WTC11 (cell line): ENCODE measurements around the gene CROCC. TPM values are rescaled to one million over a fixed set of nuclear protein-coding genes. Genes with fewer than 3 reads are reported as not detected.
A peak's percentile ranks its signal among the peaks of the same experiment; 100 is the strongest.
"Not testable (repeated sequence)": the region's sequence is repeated elsewhere in the genome, so short reads cannot be mapped to it uniquely, and the experiment has no call there.

Experiments used
- ATAC-seq: fragments of 200-7000 bp; cut with Tn5 transposase; 2 replicates; pipeline ENCODE4 v1.10.0; 2021; ENCODE audit warnings: mild to moderate bottlenecking, moderate library complexity
- CTCF ChIA-PET: fragments of 300-600 bp; sonication (Branson Sonifier 250); formaldehyde crosslinking; loops from one replicate; lab custom pipeline; 2021; ENCODE audit warnings: antibody characterized with exemption; lab: Charles Lee
- POLR2A ChIA-PET: fragments of 350-600 bp; sonication (Branson Sonifier 250); formaldehyde crosslinking; loops from one replicate; lab custom pipeline; 2021; ENCODE audit warnings: antibody characterized with exemption; lab: Charles Lee
- DNase-seq: peaks from one replicate; pipeline ENCODE4 v3.0.0; 2021; ENCODE audit warnings: low spot score
- H3K27ac Mint-ChIP-seq: 2 replicates; pipeline ENCODE4 v1.8.0; 2021; ENCODE audit warnings: mixed read lengths
- H3K27me3 Mint-ChIP-seq: 2 replicates; pipeline ENCODE4 v1.8.0; 2021; ENCODE audit warnings: low read depth, mild to moderate bottlenecking, moderate library complexity, mixed read lengths
- H3K36me3 Mint-ChIP-seq: 2 replicates; pipeline ENCODE4 v1.8.0; 2021; ENCODE audit warnings: mixed read lengths
- H3K4me1 Mint-ChIP-seq: 2 replicates; pipeline ENCODE4 v1.8.0; 2022; ENCODE audit warnings: mixed read lengths
- H3K4me3 Mint-ChIP-seq: 2 replicates; pipeline ENCODE4 v1.8.0; 2021; ENCODE audit warnings: mild to moderate bottlenecking, moderate library complexity, mixed read lengths
- H3K9me3 Mint-ChIP-seq: 2 replicates; pipeline ENCODE4 v1.8.0; 2021; ENCODE audit warnings: mixed read lengths
- CBFB ChIP-seq: sonication (generic); formaldehyde crosslinking; IDR thresholded peaks from 2 replicates; pipeline ENCODE4 v1.8.1; 2022; ENCODE audit warnings: mild to moderate bottlenecking, low read depth, missing genetic modification reagents
- EMX1 ChIP-seq: fragments of 250-450 bp; sonication (Bioruptor Pico); IDR thresholded peaks from 2 replicates; pipeline ENCODE4 v1.8.0; 2021; ENCODE audit warnings: mild to moderate bottlenecking
- FOXK1 ChIP-seq: sonication (generic); formaldehyde crosslinking; IDR thresholded peaks from 2 replicates; pipeline ENCODE4 v1.8.0; 2022; ENCODE audit warnings: mild to moderate bottlenecking, moderate library complexity, missing genetic modification reagents
- GRHL2 ChIP-seq: fragments of 250-450 bp; sonication (Bioruptor Pico); IDR thresholded peaks from 2 replicates; pipeline ENCODE4 v1.8.0; 2022; ENCODE audit warnings: mild to moderate bottlenecking, moderate library complexity; ENCODE audit not compliant: insufficient replicate concordance, severe bottlenecking
- HMGA2 ChIP-seq: fragments of 250-450 bp; sonication (Bioruptor Pico); IDR thresholded peaks from 2 replicates; pipeline ENCODE4 v1.4.0; 2021; ENCODE audit warnings: mild to moderate bottlenecking, moderate library complexity
- JAZF1 ChIP-seq: fragments of 250-450 bp; sonication (Bioruptor Pico); IDR thresholded peaks from 2 replicates; pipeline ENCODE4 v1.9.0; 2021; ENCODE audit warnings: moderate library complexity, mild to moderate bottlenecking, inconsistent platforms
- KAT7 ChIP-seq: sonication (generic); formaldehyde crosslinking; IDR thresholded peaks from 2 replicates; pipeline ENCODE4 v1.8.1; 2023; ENCODE audit warnings: missing genetic modification reagents, mild to moderate bottlenecking, borderline replicate concordance
- NFYB ChIP-seq: sonication (generic); formaldehyde crosslinking; conservative IDR thresholded peaks from 2 replicates; pipeline ENCODE4 v1.8.0; 2022; ENCODE audit warnings: low read depth, missing genetic modification reagents
- NR2C2 ChIP-seq: sonication (generic); formaldehyde crosslinking; IDR thresholded peaks from 2 replicates; pipeline ENCODE4 v1.8.0; 2022; ENCODE audit warnings: mild to moderate bottlenecking, missing genetic modification reagents
- RELA ChIP-seq: sonication (generic); formaldehyde crosslinking; IDR thresholded peaks from 2 replicates; pipeline ENCODE4 v1.8.1; 2022; ENCODE audit warnings: missing genetic modification reagents, mild to moderate bottlenecking, borderline replicate concordance
- SMAD4 ChIP-seq: sonication (generic); formaldehyde crosslinking; IDR thresholded peaks from 2 replicates; pipeline ENCODE4 v1.8.0; 2022; ENCODE audit warnings: mild to moderate bottlenecking, missing genetic modification reagents
- ZNF396 ChIP-seq: fragments of 250-450 bp; sonication (Bioruptor Pico); IDR thresholded peaks from 2 replicates; pipeline ENCODE4 v1.8.0; 2021; ENCODE audit warnings: mild to moderate bottlenecking, moderate library complexity, borderline replicate concordance
- total RNA-seq: library from RNA; stranded (reverse); gene quantifications from 3 replicates; pipeline ENCODE4 v1.2.3, GENCODE V29; 2021
- TF ChIP-seq, protein P1 (sequence below): sonication (generic); formaldehyde crosslinking; IDR thresholded peaks from 2 replicates; pipeline ENCODE4 v1.8.0; 2022; ENCODE audit warnings: mild to moderate bottlenecking, missing genetic modification reagents
- TF ChIP-seq, protein P2 (sequence below): sonication (generic); formaldehyde crosslinking; IDR thresholded peaks from 2 replicates; pipeline ENCODE4 v1.8.0; 2022; ENCODE audit warnings: missing genetic modification reagents
- TF ChIP-seq, protein P3 (sequence below): sonication (generic); formaldehyde crosslinking; IDR thresholded peaks from 2 replicates; pipeline ENCODE4 v1.8.1; 2023; ENCODE audit warnings: mild to moderate bottlenecking, missing genetic modification reagents
- TF ChIP-seq, protein P4 (sequence below): sonication (generic); formaldehyde crosslinking; IDR thresholded peaks from 2 replicates; pipeline ENCODE4 v1.8.1; 2023; ENCODE audit warnings: mild to moderate bottlenecking, moderate library complexity, missing genetic modification reagents
- TF ChIP-seq, protein P5 (sequence below): fragments of 200-600 bp; IDR thresholded peaks from 2 replicates; pipeline ENCODE4 v1.8.0; 2022; ENCODE audit warnings: antibody characterized with exemption

Gene CROCC
- total RNA-seq, 1 experiment from 2014 or later = 75.6 TPM

DNA sequence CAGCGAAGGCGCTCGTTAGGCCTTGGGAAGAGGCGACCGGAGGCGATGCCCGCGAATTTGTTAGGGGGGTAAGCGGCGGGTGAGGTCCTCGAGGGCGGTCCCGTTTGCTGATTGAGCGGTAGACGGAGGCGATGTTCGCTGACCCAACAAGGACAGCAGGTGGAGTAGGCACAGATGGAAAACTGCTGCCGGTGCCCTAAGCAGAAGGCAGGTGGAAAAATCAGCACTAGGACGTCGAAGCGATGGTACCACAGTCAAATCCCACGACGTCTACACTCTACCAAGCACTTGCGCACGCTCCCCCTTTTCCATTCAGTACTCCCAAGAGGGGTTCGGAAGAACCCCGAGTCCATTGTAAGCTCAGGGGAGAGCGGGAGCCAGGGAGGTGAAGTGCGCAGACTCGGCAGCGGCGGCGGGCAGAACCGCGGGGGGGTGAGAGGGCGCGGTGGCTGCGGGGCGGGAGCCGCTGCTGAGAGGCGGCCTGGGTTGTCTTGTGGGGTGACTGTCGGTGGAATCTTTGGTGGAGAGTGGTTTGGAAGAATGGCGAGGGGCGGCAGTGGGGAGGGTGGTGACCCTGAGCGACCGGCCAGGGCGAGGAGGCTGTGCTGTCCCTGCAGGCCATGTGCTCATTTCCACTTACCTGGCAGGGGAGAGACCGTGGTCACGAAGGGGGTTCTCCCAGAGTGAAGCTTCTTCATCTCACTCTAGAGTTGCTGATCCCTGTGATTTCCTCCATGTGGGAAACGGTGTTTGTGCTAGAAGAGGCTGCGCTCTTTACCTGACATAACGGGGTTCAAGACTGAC is 48.5 kb upstream of the CROCC start:
- Mint-ChIP-seq H3K27ac (peak overlapping the region; percentile 96; the same call in 1 of the 2 replicates), H3K4me1 (peaks cover 29% of the 10 kb centered on the region), H3K4me3 (peak overlapping the region; percentile 93), H3K27me3 (peaks cover 43% of the 10 kb centered on the region)
- ATAC-seq, H3K36me3 Mint-ChIP-seq, POLR2A ChIA-PET, H3K9me3 Mint-ChIP-seq: not testable (repeated sequence)
- CTCF ChIA-PET = interaction anchor here (0.6 to 1.1 kb wide), 2 partner anchors 252 to 340 kb away, joined by 3 read pairs; no protein-coding TSS in a partner anchor
- DNase-seq = peak; percentile 57
- TF ChIP-seq, protein P1, sequence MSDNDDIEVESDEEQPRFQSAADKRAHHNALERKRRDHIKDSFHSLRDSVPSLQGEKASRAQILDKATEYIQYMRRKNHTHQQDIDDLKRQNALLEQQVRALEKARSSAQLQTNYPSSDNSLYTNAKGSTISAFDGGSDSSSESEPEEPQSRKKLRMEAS (CRISPR knock-in tag) = peak; percentile 43; the same call in 1 of the 2 replicates

DNA sequence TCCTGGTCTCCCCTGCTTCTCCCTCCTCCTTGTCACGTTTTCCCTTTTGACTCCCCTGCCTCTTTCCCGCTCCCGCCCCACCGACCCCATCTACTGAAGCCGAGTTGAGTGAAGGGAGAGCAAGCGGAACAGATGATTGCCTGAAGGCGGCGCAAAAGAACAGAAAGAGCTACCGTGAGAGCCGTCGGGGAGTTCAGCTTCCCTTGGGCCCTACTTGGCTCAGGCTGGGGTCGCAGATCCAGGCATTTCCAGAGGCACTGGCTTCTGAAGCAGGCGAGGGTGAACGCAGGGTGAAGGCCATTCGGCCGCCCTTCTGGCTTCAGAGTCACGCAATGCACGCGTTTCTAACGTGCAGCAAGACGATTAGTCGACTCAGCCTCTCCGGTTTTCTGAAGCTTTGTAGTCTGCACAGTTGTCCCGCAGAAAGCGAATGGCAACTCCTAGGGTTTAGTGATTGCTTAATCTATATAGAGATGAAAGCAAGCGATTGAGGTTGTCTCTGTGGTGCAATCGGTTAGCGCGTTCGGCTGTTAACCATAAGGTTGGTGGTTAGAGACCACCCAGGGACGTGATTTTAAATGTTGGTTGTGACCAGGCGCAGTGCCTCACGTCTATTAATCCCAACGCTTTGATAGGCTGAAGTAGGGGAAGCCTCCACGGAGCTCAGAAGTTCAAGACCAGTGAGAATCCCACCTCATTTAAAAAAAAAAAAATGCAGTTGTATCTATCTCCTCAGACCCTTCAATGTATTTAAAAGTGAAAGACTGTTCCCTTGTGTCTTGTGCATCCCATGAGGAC is 46.6 kb upstream of the CROCC start:
- Mint-ChIP-seq H3K4me1 (peaks cover 23% of the 10 kb centered on the region), H3K4me3 (peak overlapping the region; percentile 55), H3K27me3 (peaks cover 52% of the 10 kb centered on the region)
- not testable (repeated sequence) for ATAC-seq, DNase-seq, H3K36me3 Mint-ChIP-seq, H3K27ac Mint-ChIP-seq, H3K9me3 Mint-ChIP-seq
- CTCF ChIA-PET = interaction anchor here (0.6 to 1.8 kb wide), 4 partner anchors 14 to 254 kb away, joined by 3 to 13 read pairs (median 6); no protein-coding TSS in a partner anchor
- POLR2A ChIA-PET = interaction anchor here (1.1 kb wide), 1 partner anchor 254 kb away, joined by 3 read pairs; no protein-coding TSS in a partner anchor

DNA sequence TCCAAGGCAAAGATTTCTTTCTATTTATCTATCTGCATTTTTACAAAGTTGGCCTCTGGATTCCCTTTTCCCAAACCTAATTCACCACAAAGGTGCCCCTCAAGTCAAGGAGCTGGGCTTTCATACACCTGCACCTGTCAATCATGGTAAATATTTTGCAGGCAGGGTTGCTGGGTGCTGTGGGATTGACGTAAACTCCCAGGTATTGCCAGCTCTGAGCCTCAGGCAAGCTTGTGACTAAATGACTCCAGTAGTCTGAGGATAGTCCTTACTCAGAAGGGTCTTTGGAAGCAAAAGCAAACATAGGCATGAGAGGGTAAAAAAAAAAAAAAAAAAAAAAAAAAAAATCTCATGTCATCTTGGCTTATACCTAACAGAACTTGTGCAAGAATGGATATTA is 40.0 kb upstream of the CROCC start:
- H3K9me3 Mint-ChIP-seq, H3K4me1 Mint-ChIP-seq, POLR2A ChIA-PET, DNase-seq, H3K36me3 Mint-ChIP-seq, H3K27ac Mint-ChIP-seq, H3K4me3 Mint-ChIP-seq, ATAC-seq, H3K27me3 Mint-ChIP-seq: not testable (repeated sequence)
- CTCF ChIA-PET = interaction anchor here (0.7 kb wide), 1 partner anchor 22 kb away, joined by 4 read pairs; no protein-coding TSS in a partner anchor

DNA sequence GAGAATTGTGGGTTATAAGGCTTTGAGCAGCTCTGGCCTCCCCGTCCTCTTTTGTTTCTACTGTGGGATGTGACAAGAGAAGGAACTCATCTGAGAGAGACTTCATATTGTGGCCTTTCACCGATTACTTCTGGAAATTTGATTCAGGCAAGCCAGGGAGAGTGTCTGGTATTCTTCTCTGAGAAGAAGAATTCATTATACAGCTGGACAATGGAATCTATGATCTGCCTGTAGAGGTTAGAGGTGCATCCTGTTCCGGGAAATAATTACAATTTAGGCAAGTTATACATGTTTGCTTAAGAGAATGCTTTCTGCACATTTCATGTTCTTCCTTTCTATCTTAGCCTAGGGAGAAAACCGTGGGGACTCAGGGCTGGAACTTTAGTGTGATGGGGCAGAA is 38.7 kb upstream of the CROCC start:
- Mint-ChIP-seq H3K4me3 (no peak overlapping the region), H3K27ac (no peak overlapping the region), H3K4me1 (peaks cover 13% of the 10 kb centered on the region), H3K36me3 (no peaks in the 10 kb centered on the region), H3K9me3 (no peaks in the 10 kb centered on the region), H3K27me3 (peaks cover 9% of the 10 kb centered on the region)
- DNase-seq (no peak), ATAC-seq (no peak)
- ChIA-PET CTCF (interaction anchor here (1.2 to 1.5 kb wide), 2 partner anchors 39 to 262 kb away, joined by 3 read pairs; partner anchors contain the start of gene CROCC), POLR2A (no interaction called here)
- no peak for TF ChIP-seq SMAD4 (CRISPR knock-in tag)
- TF ChIP-seq CBFB = no peak
- no peak for TF ChIP-seq HMGA2 (CRISPR knock-in tag)
- TF ChIP-seq, protein P2, sequence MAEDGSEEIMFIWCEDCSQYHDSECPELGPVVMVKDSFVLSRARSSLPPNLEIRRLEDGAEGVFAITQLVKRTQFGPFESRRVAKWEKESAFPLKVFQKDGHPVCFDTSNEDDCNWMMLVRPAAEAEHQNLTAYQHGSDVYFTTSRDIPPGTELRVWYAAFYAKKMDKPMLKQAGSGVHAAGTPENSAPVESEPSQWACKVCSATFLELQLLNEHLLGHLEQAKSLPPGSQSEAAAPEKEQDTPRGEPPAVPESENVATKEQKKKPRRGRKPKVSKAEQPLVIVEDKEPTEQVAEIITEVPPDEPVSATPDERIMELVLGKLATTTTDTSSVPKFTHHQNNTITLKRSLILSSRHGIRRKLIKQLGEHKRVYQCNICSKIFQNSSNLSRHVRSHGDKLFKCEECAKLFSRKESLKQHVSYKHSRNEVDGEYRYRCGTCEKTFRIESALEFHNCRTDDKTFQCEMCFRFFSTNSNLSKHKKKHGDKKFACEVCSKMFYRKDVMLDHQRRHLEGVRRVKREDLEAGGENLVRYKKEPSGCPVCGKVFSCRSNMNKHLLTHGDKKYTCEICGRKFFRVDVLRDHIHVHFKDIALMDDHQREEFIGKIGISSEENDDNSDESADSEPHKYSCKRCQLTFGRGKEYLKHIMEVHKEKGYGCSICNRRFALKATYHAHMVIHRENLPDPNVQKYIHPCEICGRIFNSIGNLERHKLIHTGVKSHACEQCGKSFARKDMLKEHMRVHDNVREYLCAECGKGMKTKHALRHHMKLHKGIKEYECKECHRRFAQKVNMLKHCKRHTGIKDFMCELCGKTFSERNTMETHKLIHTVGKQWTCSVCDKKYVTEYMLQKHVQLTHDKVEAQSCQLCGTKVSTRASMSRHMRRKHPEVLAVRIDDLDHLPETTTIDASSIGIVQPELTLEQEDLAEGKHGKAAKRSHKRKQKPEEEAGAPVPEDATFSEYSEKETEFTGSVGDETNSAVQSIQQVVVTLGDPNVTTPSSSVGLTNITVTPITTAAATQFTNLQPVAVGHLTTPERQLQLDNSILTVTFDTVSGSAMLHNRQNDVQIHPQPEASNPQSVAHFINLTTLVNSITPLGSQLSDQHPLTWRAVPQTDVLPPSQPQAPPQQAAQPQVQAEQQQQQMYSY (CRISPR knock-in tag) = no peak
- no peak for TF ChIP-seq EMX1 (CRISPR knock-in tag)
- no peak for TF ChIP-seq NFYB (CRISPR knock-in tag)
- no peak for TF ChIP-seq JAZF1
- no peak for TF ChIP-seq NR2C2 (CRISPR knock-in tag)
- TF ChIP-seq GRHL2 (CRISPR knock-in tag) = no peak
- TF ChIP-seq, protein P3, sequence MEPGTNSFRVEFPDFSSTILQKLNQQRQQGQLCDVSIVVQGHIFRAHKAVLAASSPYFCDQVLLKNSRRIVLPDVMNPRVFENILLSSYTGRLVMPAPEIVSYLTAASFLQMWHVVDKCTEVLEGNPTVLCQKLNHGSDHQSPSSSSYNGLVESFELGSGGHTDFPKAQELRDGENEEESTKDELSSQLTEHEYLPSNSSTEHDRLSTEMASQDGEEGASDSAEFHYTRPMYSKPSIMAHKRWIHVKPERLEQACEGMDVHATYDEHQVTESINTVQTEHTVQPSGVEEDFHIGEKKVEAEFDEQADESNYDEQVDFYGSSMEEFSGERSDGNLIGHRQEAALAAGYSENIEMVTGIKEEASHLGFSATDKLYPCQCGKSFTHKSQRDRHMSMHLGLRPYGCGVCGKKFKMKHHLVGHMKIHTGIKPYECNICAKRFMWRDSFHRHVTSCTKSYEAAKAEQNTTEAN (CRISPR knock-in tag) = no peak
- TF ChIP-seq, protein P4, sequence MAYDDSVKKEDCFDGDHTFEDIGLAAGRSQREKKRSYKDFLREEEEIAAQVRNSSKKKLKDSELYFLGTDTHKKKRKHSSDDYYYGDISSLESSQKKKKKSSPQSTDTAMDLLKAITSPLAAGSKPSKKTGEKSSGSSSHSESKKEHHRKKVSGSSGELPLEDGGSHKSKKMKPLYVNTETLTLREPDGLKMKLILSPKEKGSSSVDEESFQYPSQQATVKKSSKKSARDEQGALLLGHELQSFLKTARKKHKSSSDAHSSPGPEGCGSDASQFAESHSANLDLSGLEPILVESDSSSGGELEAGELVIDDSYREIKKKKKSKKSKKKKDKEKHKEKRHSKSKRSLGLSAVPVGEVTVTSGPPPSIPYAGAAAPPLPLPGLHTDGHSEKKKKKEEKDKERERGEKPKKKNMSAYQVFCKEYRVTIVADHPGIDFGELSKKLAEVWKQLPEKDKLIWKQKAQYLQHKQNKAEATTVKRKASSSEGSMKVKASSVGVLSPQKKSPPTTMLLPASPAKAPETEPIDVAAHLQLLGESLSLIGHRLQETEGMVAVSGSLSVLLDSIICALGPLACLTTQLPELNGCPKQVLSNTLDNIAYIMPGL (CRISPR knock-in tag) = no peak
- no peak for TF ChIP-seq FOXK1 (CRISPR knock-in tag)
- TF ChIP-seq KAT7 = no peak
- no peak for TF ChIP-seq ZNF396 (CRISPR knock-in tag)
- TF ChIP-seq, protein P5, sequence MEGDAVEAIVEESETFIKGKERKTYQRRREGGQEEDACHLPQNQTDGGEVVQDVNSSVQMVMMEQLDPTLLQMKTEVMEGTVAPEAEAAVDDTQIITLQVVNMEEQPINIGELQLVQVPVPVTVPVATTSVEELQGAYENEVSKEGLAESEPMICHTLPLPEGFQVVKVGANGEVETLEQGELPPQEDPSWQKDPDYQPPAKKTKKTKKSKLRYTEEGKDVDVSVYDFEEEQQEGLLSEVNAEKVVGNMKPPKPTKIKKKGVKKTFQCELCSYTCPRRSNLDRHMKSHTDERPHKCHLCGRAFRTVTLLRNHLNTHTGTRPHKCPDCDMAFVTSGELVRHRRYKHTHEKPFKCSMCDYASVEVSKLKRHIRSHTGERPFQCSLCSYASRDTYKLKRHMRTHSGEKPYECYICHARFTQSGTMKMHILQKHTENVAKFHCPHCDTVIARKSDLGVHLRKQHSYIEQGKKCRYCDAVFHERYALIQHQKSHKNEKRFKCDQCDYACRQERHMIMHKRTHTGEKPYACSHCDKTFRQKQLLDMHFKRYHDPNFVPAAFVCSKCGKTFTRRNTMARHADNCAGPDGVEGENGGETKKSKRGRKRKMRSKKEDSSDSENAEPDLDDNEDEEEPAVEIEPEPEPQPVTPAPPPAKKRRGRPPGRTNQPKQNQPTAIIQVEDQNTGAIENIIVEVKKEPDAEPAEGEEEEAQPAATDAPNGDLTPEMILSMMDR = no peak
- TF ChIP-seq RELA (CRISPR knock-in tag) = no peak
